ENCODE results near the gene PLXNA4. TPM values are rescaled to one million over a fixed set of nuclear protein-coding genes. Genes with fewer than 3 reads are reported as not detected.

PLXNA4 gene
- total RNA-seq, 1 experiment from 2014 or later = not detected

DNA sequence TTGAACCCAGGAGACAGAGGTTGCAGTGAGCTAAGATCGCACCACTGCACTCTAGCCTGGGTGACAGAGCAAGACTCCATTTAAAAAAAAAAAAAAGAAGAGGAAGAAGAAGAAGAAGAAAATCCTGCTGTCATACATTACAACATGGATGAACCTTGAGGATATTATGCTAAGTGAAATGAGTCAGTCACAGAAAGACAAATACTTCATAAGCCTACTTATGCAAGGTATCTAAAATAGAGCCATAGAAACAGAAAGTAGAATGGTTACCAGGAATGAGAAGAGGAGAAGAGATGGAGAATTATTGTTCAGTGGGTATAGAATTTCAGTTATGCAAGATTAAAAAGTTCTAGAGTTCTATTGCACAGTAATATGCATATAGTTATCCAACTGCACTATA is 466.5 kb downstream of the PLXNA4 start:
- Mint-ChIP-seq H3K27ac (ENCODE audit: low read depth, unreplicated experiment) (no peak overlapping the region), H3K9me3 (ENCODE audit: unreplicated experiment) (no peaks in the 10 kb centered on the region), H3K4me3 (ENCODE audit: unreplicated experiment) (no peak overlapping the region), H3K36me3 (ENCODE audit: insufficient read depth, unreplicated experiment) (no peaks in the 10 kb centered on the region), H3K4me1 (ENCODE audit: insufficient read depth, unreplicated experiment) (no peaks in the 10 kb centered on the region), H3K27me3 (ENCODE audit: insufficient read depth, unreplicated experiment) (no peaks in the 10 kb centered on the region)
- no TSS peak for BruUV-seq (replicated peaks)
- DNase-seq (ENCODE audit: unreplicated experiment) = no peak
- ChIA-PET CTCF (interaction anchor here (0.6 kb wide), 1 partner anchor 415 kb away, joined by 3 read pairs; no protein-coding TSS in a partner anchor), POLR2A (interaction anchor here (0.7 kb wide), 1 partner anchor 593 kb away, joined by 3 read pairs; no protein-coding TSS in a partner anchor)
- intact Hi-C loops (cut with micrococcal nuclease) = no loop called here
- TF ChIP-seq, protein P1, sequence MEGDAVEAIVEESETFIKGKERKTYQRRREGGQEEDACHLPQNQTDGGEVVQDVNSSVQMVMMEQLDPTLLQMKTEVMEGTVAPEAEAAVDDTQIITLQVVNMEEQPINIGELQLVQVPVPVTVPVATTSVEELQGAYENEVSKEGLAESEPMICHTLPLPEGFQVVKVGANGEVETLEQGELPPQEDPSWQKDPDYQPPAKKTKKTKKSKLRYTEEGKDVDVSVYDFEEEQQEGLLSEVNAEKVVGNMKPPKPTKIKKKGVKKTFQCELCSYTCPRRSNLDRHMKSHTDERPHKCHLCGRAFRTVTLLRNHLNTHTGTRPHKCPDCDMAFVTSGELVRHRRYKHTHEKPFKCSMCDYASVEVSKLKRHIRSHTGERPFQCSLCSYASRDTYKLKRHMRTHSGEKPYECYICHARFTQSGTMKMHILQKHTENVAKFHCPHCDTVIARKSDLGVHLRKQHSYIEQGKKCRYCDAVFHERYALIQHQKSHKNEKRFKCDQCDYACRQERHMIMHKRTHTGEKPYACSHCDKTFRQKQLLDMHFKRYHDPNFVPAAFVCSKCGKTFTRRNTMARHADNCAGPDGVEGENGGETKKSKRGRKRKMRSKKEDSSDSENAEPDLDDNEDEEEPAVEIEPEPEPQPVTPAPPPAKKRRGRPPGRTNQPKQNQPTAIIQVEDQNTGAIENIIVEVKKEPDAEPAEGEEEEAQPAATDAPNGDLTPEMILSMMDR (IDR thresholded peaks at IDR 0.05; ENCODE audit: unreplicated experiment) = no peak

DNA sequence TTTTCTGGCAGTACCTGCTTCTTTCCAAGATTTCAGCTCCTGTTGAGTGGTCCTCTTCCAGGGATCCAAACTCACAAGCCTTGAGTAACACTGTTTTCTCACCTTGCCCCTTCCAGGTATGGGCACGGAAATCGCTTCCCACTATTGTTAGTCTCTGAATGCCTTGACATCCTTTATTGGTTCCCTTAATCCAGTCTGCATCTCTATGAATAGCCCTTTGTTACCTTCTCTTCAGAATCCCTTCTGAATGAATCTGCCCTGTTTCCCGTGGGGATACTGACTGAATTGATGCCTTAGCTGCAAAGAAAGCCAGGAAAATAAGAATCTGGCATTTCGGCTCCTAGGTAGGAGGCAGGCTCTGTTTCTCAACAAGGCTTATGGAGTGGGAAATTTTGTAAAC is 467.7 kb downstream of the PLXNA4 start:
- Mint-ChIP-seq H3K4me3 (ENCODE audit: unreplicated experiment) (no peak overlapping the region), H3K9me3 (ENCODE audit: unreplicated experiment) (no peaks in the 10 kb centered on the region), H3K27me3 (ENCODE audit: insufficient read depth, unreplicated experiment) (no peaks in the 10 kb centered on the region), H3K27ac (ENCODE audit: low read depth, unreplicated experiment) (no peak overlapping the region), H3K36me3 (ENCODE audit: insufficient read depth, unreplicated experiment) (no peaks in the 10 kb centered on the region), H3K4me1 (ENCODE audit: insufficient read depth, unreplicated experiment) (no peaks in the 10 kb centered on the region)
- ChIA-PET CTCF (interaction anchor here (0.7 kb wide), 1 partner anchor 12 kb away, joined by 4 read pairs; no protein-coding TSS in a partner anchor), POLR2A (no interaction called here)
- no peak for DNase-seq (ENCODE audit: unreplicated experiment)
- intact Hi-C loops (cut with micrococcal nuclease) = no loop called here
- TF ChIP-seq, protein P1 (IDR thresholded peaks at IDR 0.05; ENCODE audit: unreplicated experiment) = no peak
- no TSS peak for BruUV-seq (replicated peaks)

DNA sequence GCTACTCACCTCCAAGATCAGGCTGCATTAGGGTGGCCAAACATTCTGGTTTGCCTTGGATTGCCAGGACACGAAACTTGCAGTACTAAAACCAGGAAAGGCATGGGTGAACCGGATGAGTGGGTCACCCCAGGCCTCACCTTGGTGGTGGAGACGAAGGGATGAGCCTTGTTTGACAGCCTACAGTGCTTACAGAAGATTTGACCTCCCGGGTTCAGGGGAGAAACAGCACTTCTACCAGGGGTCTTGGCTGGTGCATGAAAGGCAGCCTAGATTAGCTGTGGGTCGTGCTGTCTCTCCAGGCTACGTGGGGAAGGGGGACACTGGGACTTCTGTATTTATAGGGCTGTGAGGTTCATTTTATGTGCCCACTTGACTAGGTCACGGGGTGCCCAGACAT is 469.8 kb downstream of the PLXNA4 start:
- no peak for DNase-seq (ENCODE audit: unreplicated experiment)
- intact Hi-C loops (cut with micrococcal nuclease) = no loop called here
- POLR2A ChIA-PET = no interaction called here
- no peak overlapping the region for H3K27ac Mint-ChIP-seq (ENCODE audit: low read depth, unreplicated experiment)
- no peak overlapping the region for H3K4me3 Mint-ChIP-seq (ENCODE audit: unreplicated experiment)
- no peaks in the 10 kb centered on the region for H3K4me1 Mint-ChIP-seq (ENCODE audit: insufficient read depth, unreplicated experiment)
- H3K27me3 Mint-ChIP-seq (ENCODE audit: insufficient read depth, unreplicated experiment) = no peaks in the 10 kb centered on the region
- H3K36me3 Mint-ChIP-seq (ENCODE audit: insufficient read depth, unreplicated experiment) = no peaks in the 10 kb centered on the region
- TF ChIP-seq, protein P1 (IDR thresholded peaks at IDR 0.05; ENCODE audit: unreplicated experiment) = no peak
- BruUV-seq (replicated peaks) = no TSS peak
- CTCF ChIA-PET = interaction anchor here (0.6 to 1.4 kb wide), 4 partner anchors 9 to 580 kb away, joined by 3 read pairs; no protein-coding TSS in a partner anchor
- no peaks in the 10 kb centered on the region for H3K9me3 Mint-ChIP-seq (ENCODE audit: unreplicated experiment)

DNA sequence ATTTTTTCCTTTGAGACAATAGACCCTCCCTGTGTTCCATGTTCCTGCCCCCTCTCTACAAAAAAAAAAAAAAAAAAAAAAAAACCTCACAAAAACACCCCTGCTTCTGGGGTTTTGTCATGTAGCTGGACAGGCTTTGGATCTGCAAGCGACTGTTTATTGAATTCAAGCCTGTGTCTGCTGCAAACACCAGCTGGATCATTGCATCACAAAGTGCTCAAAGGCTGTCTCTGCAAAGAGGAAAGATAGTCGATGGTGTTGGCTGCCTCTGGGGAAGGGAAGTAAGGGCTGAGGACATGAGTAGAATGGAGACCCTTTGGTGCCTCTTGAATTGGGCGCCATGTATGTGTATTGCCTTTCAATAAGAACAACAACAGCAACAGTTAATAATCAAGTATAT is 471.2 kb downstream of the PLXNA4 start:
- ChIA-PET POLR2A (no interaction called here), CTCF (no interaction called here)
- intact Hi-C loops (cut with micrococcal nuclease) = no loop called here

More for the DNA sequence above, 471.2 kb downstream of the PLXNA4 start:
- no peak overlapping the region for H3K27ac Mint-ChIP-seq (ENCODE audit: low read depth, unreplicated experiment)
- no peak overlapping the region for H3K4me3 Mint-ChIP-seq (ENCODE audit: unreplicated experiment)
- H3K9me3 Mint-ChIP-seq (ENCODE audit: unreplicated experiment) = no peaks in the 10 kb centered on the region
- no peaks in the 10 kb centered on the region for H3K4me1 Mint-ChIP-seq (ENCODE audit: insufficient read depth, unreplicated experiment)
- DNase-seq (ENCODE audit: unreplicated experiment) = no peak
- BruUV-seq (replicated peaks) = no TSS peak
- no peaks in the 10 kb centered on the region for H3K36me3 Mint-ChIP-seq (ENCODE audit: insufficient read depth, unreplicated experiment)
- H3K27me3 Mint-ChIP-seq (ENCODE audit: insufficient read depth, unreplicated experiment) = no peaks in the 10 kb centered on the region
- TF ChIP-seq, protein P1 (IDR thresholded peaks at IDR 0.05; ENCODE audit: unreplicated experiment) = no peak
